CD4-positive, CD25-positive, alpha-beta regulatory T cell (primary cell): Measurements from ENCODE around the gene REEP1. TPM values are rescaled to one million over a fixed set of nuclear protein-coding genes. Genes with fewer than 3 reads are reported as not detected.
"Not testable (repeated sequence)": the region's sequence is repeated elsewhere in the genome, so short reads cannot be mapped to it uniquely, and the experiment has no call there.

Source experiments
- ATAC-seq, 2 donors: fragments of 150-1000 bp; cut with Tn5 transposase; one replicate each; pipeline ENCODE4 v1.10.0; 2021; ENCODE audit warnings: low read depth in 2 of 2, moderate number of reproducible peaks in 2 of 2, moderate library complexity in 1 of 2
- DNase-seq, 3 donors: peaks; one replicate each; pipeline versions ENCODE4 v3.0.0 to v3.0.0-alpha.2; 2012 to 2022; ENCODE audit warnings: mixed read lengths in 1 of 3
- H3K27ac ChIP-seq: one replicate; pipeline ENCODE4 v1.7.0; 2013; ENCODE audit warnings: mild to moderate bottlenecking, low read length; ENCODE audit not compliant: insufficient read depth, poor library complexity, severe bottlenecking
- H3K27me3 ChIP-seq: one replicate; pipeline ENCODE4 v1.7.0; 2013; ENCODE audit warnings: low read length; ENCODE audit not compliant: control insufficient read depth, insufficient read depth
- H3K36me3 ChIP-seq: one replicate; pipeline ENCODE4 v1.7.0; 2013; ENCODE audit warnings: mild to moderate bottlenecking, low read length, moderate library complexity; ENCODE audit not compliant: control insufficient read depth, insufficient read depth
- H3K4me1 ChIP-seq: 2 replicates; pipeline ENCODE4 v1.7.0; 2013; ENCODE audit warnings: mild to moderate bottlenecking, low read length; ENCODE audit not compliant: insufficient read depth, control insufficient read depth, poor library complexity, severe bottlenecking
- H3K4me3 ChIP-seq: one replicate; pipeline ENCODE4 v1.7.0; 2013; ENCODE audit warnings: low read depth, mild to moderate bottlenecking, low read length, moderate library complexity
- H3K9me3 ChIP-seq, 2 experiments: 1 replicate in 1 of 2; 2 replicates in 1 of 2; pipeline ENCODE4 v1.7.0; 2013; ENCODE audit warnings: low read length in 2 of 2, mild to moderate bottlenecking in 1 of 2, moderate library complexity in 1 of 2; ENCODE audit not compliant: control insufficient read depth in 2 of 2
- H3K27ac Mint-ChIP-seq, 3 donors: one replicate each; pipeline ENCODE4 v1.8.0; 2020 to 2022; ENCODE audit warnings: mild to moderate bottlenecking in 3 of 3, mixed read lengths in 3 of 3, moderate library complexity in 2 of 3
- H3K27me3 Mint-ChIP-seq: one replicate; pipeline ENCODE4 v1.8.0; 2022; ENCODE audit warnings: mild to moderate bottlenecking, mixed read lengths
- H3K36me3 Mint-ChIP-seq: one replicate; pipeline ENCODE4 v1.8.0; 2020; ENCODE audit warnings: mixed read lengths
- H3K4me1 Mint-ChIP-seq, 4 donors: one replicate each; pipeline ENCODE4 v1.8.0; 2020 to 2022; ENCODE audit warnings: mixed read lengths in 4 of 4, mild to moderate bottlenecking in 1 of 4
- H3K4me3 Mint-ChIP-seq, 4 donors: one replicate each; pipeline ENCODE4 v1.8.0; 2020 to 2022; ENCODE audit warnings: mild to moderate bottlenecking in 4 of 4, mixed read lengths in 4 of 4, moderate library complexity in 3 of 4
- H3K9me3 Mint-ChIP-seq, 7 donors: one replicate each; pipeline ENCODE4 v1.8.0; 2020 to 2022; ENCODE audit warnings: mixed read lengths in 7 of 7, mild to moderate bottlenecking in 3 of 7, moderate library complexity in 2 of 7
- polyA plus RNA-seq, 4 donors: library from polyadenylated mRNA; unstranded; fragments of 300-500 nt; fragmentation: Illumina TruSeq; gene quantifications; one replicate each; pipeline ENCODE4 v1.2.3, GENCODE V29; 2021
- total RNA-seq: library from RNA; stranded (reverse); gene quantifications from one replicate; pipeline ENCODE4 v1.2.3, GENCODE V29; 2022

REEP1 gene
- total and polyA plus RNA-seq, 5 donors from 2014 or later, result not detected

GRCh38 chr2:86203614-86204013 lies 133.8 kb downstream of the REEP1 start:
- Mint-ChIP-seq H3K27ac (no peak overlapping the region), H3K4me1 (peaks cover 19 to 45% (median 37%) of the 10 kb centered on the region in 4 donors), H3K4me3 (no peak overlapping the region), H3K27me3 (no peaks in the 10 kb centered on the region), H3K36me3 (peaks cover 9% of the 10 kb centered on the region), H3K9me3 (no peaks in the 10 kb centered on the region)
- H3K27ac ChIP-seq, result no peak overlapping the region
- DNase-seq (no peak), ATAC-seq (no peak)
- H3K4me1 ChIP-seq, result peaks cover 10% of the 10 kb centered on the region
- H3K36me3 ChIP-seq, result peaks cover 22% of the 10 kb centered on the region
- H3K4me3 ChIP-seq, result no peak overlapping the region
- H3K9me3 ChIP-seq, result no peaks in the 10 kb centered on the region
- no peaks in the 10 kb centered on the region for H3K27me3 ChIP-seq

DNA sequence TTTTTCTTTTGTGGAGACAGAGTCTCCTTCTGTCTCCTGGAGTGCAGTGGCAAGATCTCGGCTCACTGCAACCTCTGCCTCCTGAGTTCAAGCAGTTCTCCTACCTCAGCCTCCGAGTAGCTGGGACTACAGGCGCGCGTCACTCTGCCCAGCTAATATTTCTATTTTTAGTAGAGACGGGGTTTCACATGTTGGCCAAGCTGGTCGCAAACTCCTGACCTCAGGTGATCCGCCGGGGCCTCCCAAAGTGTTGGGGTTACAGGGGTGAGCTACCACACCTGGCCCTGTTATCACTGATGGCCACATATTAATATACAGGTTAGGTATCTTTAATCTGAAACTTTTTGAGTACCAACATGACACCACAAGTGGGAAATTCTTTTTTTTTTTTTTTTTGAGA lies 134.7 kb downstream of the REEP1 start:
- Mint-ChIP-seq H3K27ac (peak overlapping the region in 1 of 3 donors; percentile 63), H3K36me3 (peaks cover 8% of the 10 kb centered on the region), H3K4me1 (peaks cover 19 to 47% (median 37%) of the 10 kb centered on the region in 4 donors), H3K4me3 (peak overlapping the region in 1 of 4 donors; percentile 95), H3K9me3 (no peaks in the 10 kb centered on the region), H3K27me3 (no peaks in the 10 kb centered on the region)
- H3K4me1 ChIP-seq, result peaks cover 10% of the 10 kb centered on the region
- no peaks in the 10 kb centered on the region for H3K27me3 ChIP-seq
- H3K36me3 ChIP-seq, result peaks cover 15% of the 10 kb centered on the region
- H3K4me3 ChIP-seq, result no peak overlapping the region
- DNase-seq (no peak), ATAC-seq (no peak)
- H3K27ac ChIP-seq, result no peak overlapping the region
- H3K9me3 ChIP-seq, result no peaks in the 10 kb centered on the region

- Mint-ChIP-seq H3K27ac (peak overlapping the region in 1 of 3 donors; percentile 63), H3K4me3 (peak overlapping the region in 2 of 4 donors; percentile 3 to 95)
Observed at GRCh38 chr2:86202336-86202692, 135.1 kb downstream of the REEP1 start.

GRCh38 chr2:86201671-86202335 lies 135.6 kb downstream of the REEP1 start:
- H3K36me3 Mint-ChIP-seq, result peaks cover 3% of the 10 kb centered on the region
- no peaks in the 10 kb centered on the region for H3K9me3 Mint-ChIP-seq
- no peaks in the 10 kb centered on the region for H3K27me3 Mint-ChIP-seq
- H3K9me3 ChIP-seq, result no peaks in the 10 kb centered on the region
- no peak for ATAC-seq
- peaks cover 10% of the 10 kb centered on the region for H3K4me1 ChIP-seq
- peak overlapping the region in 1 of 3 donors; percentile 63 for H3K27ac Mint-ChIP-seq
- DNase-seq, result no peak
- no peak overlapping the region for H3K27ac ChIP-seq
- H3K4me3 Mint-ChIP-seq, result peak overlapping the region; percentile 55 to 95 (median 59)
- H3K4me1 Mint-ChIP-seq, result peaks cover 23 to 50% (median 39%) of the 10 kb centered on the region in 4 donors
- H3K27me3 ChIP-seq, result no peaks in the 10 kb centered on the region
- H3K4me3 ChIP-seq, result no peak overlapping the region
- peaks cover 7% of the 10 kb centered on the region for H3K36me3 ChIP-seq

More at GRCh38 chr2:86202336-86202692, 135.1 kb downstream of the REEP1 start:
- Mint-ChIP-seq H3K27me3 (no peaks in the 10 kb centered on the region), H3K4me1 (peaks cover 19 to 47% (median 37%) of the 10 kb centered on the region in 4 donors), H3K9me3 (no peaks in the 10 kb centered on the region), H3K36me3 (peaks cover 8% of the 10 kb centered on the region)
- no peaks in the 10 kb centered on the region for H3K27me3 ChIP-seq
- ATAC-seq (no peak), DNase-seq (no peak)
- H3K4me1 ChIP-seq, result peaks cover 10% of the 10 kb centered on the region
- H3K27ac ChIP-seq, result no peak overlapping the region
- no peaks in the 10 kb centered on the region for H3K9me3 ChIP-seq
- peaks cover 11% of the 10 kb centered on the region for H3K36me3 ChIP-seq
- no peak overlapping the region for H3K4me3 ChIP-seq

GRCh38 chr2:86200564-86200963 lies 136.9 kb downstream of the REEP1 start:
- H3K4me1 Mint-ChIP-seq, result peaks cover 27 to 55% (median 44%) of the 10 kb centered on the region in 4 donors

GRCh38 chr2:86199834-86200177 lies 137.6 kb downstream of the REEP1 start:
- no peaks in the 10 kb centered on the region for H3K9me3 Mint-ChIP-seq
- Histone ChIP-seq H3K4me3 (peak overlapping the region; percentile 97), H3K4me1 (peaks cover 15% of the 10 kb centered on the region), H3K36me3 (no peaks in the 10 kb centered on the region), H3K27me3 (no peaks in the 10 kb centered on the region), H3K9me3 (no peaks in the 10 kb centered on the region), H3K27ac (peak overlapping the region; percentile 56)
- H3K27me3 Mint-ChIP-seq, result peaks cover 5% of the 10 kb centered on the region
- no peak for DNase-seq
- peak overlapping the region; percentile 95 to 97 (median 96) for H3K27ac Mint-ChIP-seq
- ATAC-seq, result no peak
- H3K4me3 Mint-ChIP-seq, result peak overlapping the region; percentile 95 to 100 (median 100)
- H3K36me3 Mint-ChIP-seq, result no peaks in the 10 kb centered on the region
- peaks cover 25 to 59% (median 47%) of the 10 kb centered on the region in 4 donors for H3K4me1 Mint-ChIP-seq

More at GRCh38 chr2:86200564-86200963, 136.9 kb downstream of the REEP1 start:
- peak overlapping the region; percentile 77 to 100 (median 98) for H3K4me3 Mint-ChIP-seq
- peak overlapping the region; percentile 35 to 42 (median 38) for H3K27ac Mint-ChIP-seq
- ATAC-seq, H3K36me3 Mint-ChIP-seq, H3K36me3 ChIP-seq, H3K9me3 ChIP-seq, H3K9me3 Mint-ChIP-seq, DNase-seq, H3K27me3 Mint-ChIP-seq, H3K27me3 ChIP-seq, H3K27ac ChIP-seq: not testable (repeated sequence)
- Histone ChIP-seq H3K4me3 (peak overlapping the region; percentile 97), H3K4me1 (peaks cover 15% of the 10 kb centered on the region)

DNA sequence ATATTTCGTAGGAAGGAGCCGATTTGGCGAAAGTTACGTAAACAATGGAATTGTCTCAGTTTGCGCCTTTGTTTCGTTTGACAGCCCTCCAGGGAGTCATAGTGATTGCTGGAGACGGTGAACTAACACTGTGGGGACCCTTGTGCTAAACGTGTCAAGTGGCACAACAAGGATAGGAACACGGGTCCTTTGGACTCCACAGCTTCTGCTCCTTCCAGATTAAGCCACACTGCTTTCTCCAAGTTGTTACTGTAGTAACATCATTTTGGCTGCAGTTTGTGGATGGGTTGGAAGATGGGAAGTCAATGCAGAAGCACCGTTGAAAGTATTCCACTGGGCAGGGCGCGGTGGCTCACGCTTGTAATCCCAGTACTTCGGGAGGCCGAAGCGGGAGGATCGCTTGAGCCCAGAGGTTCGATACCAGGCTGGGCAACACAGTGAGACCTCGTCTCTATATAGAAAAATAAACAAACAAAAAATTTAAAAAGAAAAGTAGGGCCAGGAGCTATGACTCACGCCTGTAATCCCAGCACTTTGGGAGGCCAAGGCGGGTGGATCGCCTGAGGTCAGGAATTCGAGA lies 141.5 kb downstream of the REEP1 start:
- Histone ChIP-seq H3K27me3 (no peaks in the 10 kb centered on the region), H3K36me3 (no peaks in the 10 kb centered on the region), H3K9me3 (no peaks in the 10 kb centered on the region), H3K4me1 (peaks cover 49% of the 10 kb centered on the region), H3K27ac (peak overlapping the region; percentile 97), H3K4me3 (peak overlapping the region; percentile 98)
- H3K4me3 Mint-ChIP-seq, result peak overlapping the region; percentile 89 to 97 (median 92)
- H3K27ac Mint-ChIP-seq, result peak overlapping the region; percentile 90 to 97 (median 93)
- DNase-seq (no peak), ATAC-seq (no peak)
- peaks cover 5% of the 10 kb centered on the region for H3K27me3 Mint-ChIP-seq
- H3K4me1 Mint-ChIP-seq, result peaks cover 28 to 71% (median 46%) of the 10 kb centered on the region in 4 donors
- H3K36me3 Mint-ChIP-seq, result peaks cover 1% of the 10 kb centered on the region
- H3K9me3 Mint-ChIP-seq, result no peaks in the 10 kb centered on the region
